RPMI8226 (cell line): ENCODE results near the gene TBC1D5.
"Not testable (repeated sequence)": the region's sequence is repeated elsewhere in the genome, so short reads cannot be mapped to it uniquely, and the experiment has no call there.

ENCODE experiments used
- DNase-seq: peaks from one replicate; pipeline ENCODE4 v3.0.0-alpha.2; 2015

The TBC1D5 gene

GRCh38 chr3:17707813-17708543 is 34.5 kb downstream of the TBC1D5 start:
- no peak for DNase-seq

GRCh38 chr3:17705991-17706390 is 36.4 kb downstream of the TBC1D5 start:
- not testable (repeated sequence) for DNase-seq

GRCh38 chr3:17699815-17700214 is 42.6 kb downstream of the TBC1D5 start:
- not testable (repeated sequence) for DNase-seq

- DNase-seq: not testable (repeated sequence)
Observed at GRCh38 chr3:17695665-17696064, 46.8 kb downstream of the TBC1D5 start.

- not testable (repeated sequence) for DNase-seq
Observed at GRCh38 chr3:17693670-17693999, 48.8 kb downstream of the TBC1D5 start.

GRCh38 chr3:17692846-17693669 is 49.4 kb downstream of the TBC1D5 start:
- not testable (repeated sequence) for DNase-seq

- no peak for DNase-seq
Observed at GRCh38 chr3:17687566-17687965, 54.9 kb downstream of the TBC1D5 start.

- DNase-seq: no peak
Observed at GRCh38 chr3:17686613-17687012, 55.8 kb downstream of the TBC1D5 start.

- no peak for DNase-seq
Observed at GRCh38 chr3:17683542-17684207, 58.8 kb downstream of the TBC1D5 start.

- no peak for DNase-seq
Observed at GRCh38 chr3:17680530-17680929, 61.9 kb downstream of the TBC1D5 start.

GRCh38 chr3:17678116-17678741 is 64.2 kb downstream of the TBC1D5 start:
- no peak for DNase-seq

GRCh38 chr3:17674082-17674686 is 68.2 kb downstream of the TBC1D5 start:
- no peak for DNase-seq

- DNase-seq: no peak
Observed at GRCh38 chr3:17672506-17672905, 69.9 kb downstream of the TBC1D5 start.

- no peak for DNase-seq
Observed at GRCh38 chr3:17670749-17671148, 71.7 kb downstream of the TBC1D5 start.

- DNase-seq: no peak
Observed at GRCh38 chr3:17664923-17665322, 77.5 kb downstream of the TBC1D5 start.

- DNase-seq: no peak
Observed at GRCh38 chr3:17656264-17656663, 86.2 kb downstream of the TBC1D5 start.

- DNase-seq: no peak
Observed at GRCh38 chr3:17655743-17656142, 86.7 kb downstream of the TBC1D5 start.

GRCh38 chr3:17649748-17650147 is 92.7 kb downstream of the TBC1D5 start:
- not testable (repeated sequence) for DNase-seq

GRCh38 chr3:17648630-17649355 is 93.6 kb downstream of the TBC1D5 start:
- DNase-seq: not testable (repeated sequence)

GRCh38 chr3:17645074-17645698 is 97.2 kb downstream of the TBC1D5 start:
- peak; percentile 40 for DNase-seq

- DNase-seq: no peak
Observed at GRCh38 chr3:17643691-17644090, 98.7 kb downstream of the TBC1D5 start.

GRCh38 chr3:17642474-17642873 is 100.0 kb downstream of the TBC1D5 start:
- DNase-seq: no peak
